GM12872 (cell line): ENCODE data around the gene TTLL5.

ENCODE experiments used
- CTCF ChIP-seq: IDR thresholded peaks from 3 replicates; pipeline ENCODE4 v1.5.1; 2011; ENCODE audit warnings: low read depth, mild to moderate bottlenecking, low read length, moderate library complexity; ENCODE audit not compliant: insufficient read depth

Gene TTLL5

GRCh38 chr14:75640876-75641275 is 20.2 kb upstream of the TTLL5 start:
- TF ChIP-seq CTCF: no peak

DNA sequence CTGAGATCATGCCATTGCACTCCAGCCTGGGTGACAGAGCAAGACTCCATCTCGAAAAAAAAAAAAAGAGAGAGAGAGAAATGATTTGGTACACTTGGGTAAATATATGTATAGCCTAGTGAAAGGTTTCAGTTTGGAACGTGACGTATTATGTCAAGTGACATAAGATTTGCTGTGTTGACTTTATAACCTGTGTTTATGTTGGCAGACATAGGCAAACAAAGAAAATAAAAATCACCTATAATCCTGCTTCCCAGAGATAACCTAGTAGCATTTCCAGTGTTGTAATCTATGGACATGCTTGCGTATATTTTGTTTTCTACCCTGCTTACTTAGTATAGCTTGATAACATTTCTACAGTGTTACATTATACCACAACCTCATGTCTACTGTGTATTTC is 17.1 kb upstream of the TTLL5 start:
- TF ChIP-seq CTCF: no peak

- TF ChIP-seq CTCF: no peak
These were observed 16.0 kb upstream of the TTLL5 start for GRCh38 chr14:75645056-75645455.

DNA sequence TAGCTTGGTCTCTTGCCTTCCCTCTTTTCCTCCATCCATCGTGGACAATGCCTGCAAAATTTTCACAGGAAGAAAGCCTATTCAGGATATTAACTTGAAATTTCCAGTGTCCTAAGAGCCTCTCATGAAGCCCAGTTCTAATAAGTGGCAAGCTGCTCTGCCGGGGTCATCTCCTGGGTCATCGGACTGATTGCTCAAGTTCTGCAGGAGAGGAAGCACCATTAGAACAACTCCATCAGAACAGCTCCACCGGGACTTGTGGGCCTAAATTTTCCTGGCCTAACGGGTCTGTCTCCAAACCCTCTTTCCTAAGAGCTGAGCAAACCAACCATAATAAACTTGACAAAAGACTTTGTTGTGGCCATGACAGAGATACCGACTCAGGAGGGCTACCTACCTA is 14.3 kb upstream of the TTLL5 start:
- no peak for TF ChIP-seq CTCF

GRCh38 chr14:75647640-75648039 is 13.4 kb upstream of the TTLL5 start:
- no peak for TF ChIP-seq CTCF

DNA sequence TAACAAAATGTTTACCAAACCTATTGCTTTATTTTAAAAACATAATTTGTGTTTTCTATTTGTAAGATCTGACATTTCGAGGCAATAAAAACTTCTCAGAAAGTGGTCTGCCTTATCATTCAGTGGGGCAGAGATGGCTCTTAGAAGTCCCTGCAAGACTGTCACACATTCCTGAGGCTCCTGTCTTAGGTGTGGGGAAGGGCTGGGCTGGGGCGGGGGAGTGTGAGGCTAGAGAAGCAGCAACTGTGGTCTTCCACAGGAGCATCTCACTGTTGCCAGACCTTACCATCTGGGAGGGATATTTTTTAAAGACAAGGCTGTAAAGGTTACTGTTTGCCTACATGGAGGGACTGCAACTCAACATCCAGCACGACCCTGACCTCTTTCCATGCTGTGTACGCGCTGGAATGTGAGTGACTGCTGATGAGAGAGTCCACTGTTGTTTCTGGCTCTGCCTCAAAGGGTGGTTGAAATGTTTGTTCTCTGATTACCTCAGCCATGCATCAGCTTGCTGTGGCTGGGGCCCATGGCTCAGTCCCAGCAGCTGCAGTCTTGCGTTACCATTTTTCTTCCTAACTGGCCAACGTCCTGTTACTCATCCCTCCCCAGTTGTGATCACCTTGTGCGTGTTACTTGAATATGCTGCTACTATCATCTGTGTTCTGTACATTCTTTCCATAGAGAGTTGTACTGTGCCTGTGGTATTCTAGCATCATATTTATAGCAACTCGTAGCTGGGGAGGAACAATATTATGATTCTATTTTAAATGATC is 12.8 kb upstream of the TTLL5 start:
- no peak for TF ChIP-seq CTCF

DNA sequence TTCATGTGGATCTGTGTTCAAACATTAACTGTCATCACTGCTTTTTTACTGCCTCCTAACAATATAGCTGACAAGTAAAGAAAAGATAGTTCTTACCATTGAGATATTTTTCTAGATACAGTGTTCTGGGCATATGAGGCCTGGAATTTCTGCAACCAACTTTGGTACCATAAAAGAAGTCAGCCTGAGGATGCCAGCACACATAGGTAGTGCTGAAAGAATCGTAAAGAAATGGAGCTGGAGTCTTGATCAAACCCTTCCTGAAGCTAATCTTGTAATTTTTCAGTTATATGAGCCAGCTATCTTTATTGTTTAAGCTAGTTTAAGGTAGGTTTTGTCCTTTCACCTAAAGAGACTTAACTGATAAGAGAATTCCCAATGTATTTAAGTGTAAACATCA is 11.7 kb upstream of the TTLL5 start:
- no peak for TF ChIP-seq CTCF
